H1 (cell line): Measurements from ENCODE around the gene ELL. TPM values are rescaled to one million over a fixed set of nuclear protein-coding genes. Genes with fewer than 3 reads are reported as not detected.
A peak's percentile ranks its signal among the peaks of the same experiment; 100 is the strongest.

ENCODE experiments used
- CTCF ChIA-PET: fragments of 300-600 bp; sonication (Branson Sonifier 250); formaldehyde crosslinking; loops from one replicate; lab custom pipeline; 2021; ENCODE audit not compliant: partially characterized antibody; lab: Charles Lee
- POLR2A ChIA-PET: fragments of 300-600 bp; sonication (Branson Sonifier 250); formaldehyde crosslinking; loops from one replicate; lab custom pipeline; 2021; ENCODE audit warnings: inconsistent platforms; ENCODE audit not compliant: partially characterized antibody; lab: Charles Lee
- DNase-seq, 2 experiments: peaks; one replicate each; pipeline versions ENCODE4 v3.0.0 to v3.0.0-alpha.2; 2010 to 2022; ENCODE audit warnings: low spot score in 2 of 2, low read depth in 1 of 2, mixed read lengths in 1 of 2
- FAIRE-seq: peaks from 2 replicates; lab custom pipeline; 2011; peaks lifted over from hg19 to GRCh38; lab: Jason Lieb, UNC
- H2AFZ ChIP-seq: 2 replicates; pipeline ENCODE4 v1.8.1; 2012; ENCODE audit warnings: low read length, inconsistent platforms
- H2AK5ac ChIP-seq: 2 replicates; pipeline ENCODE4 v1.6.1; 2013; ENCODE audit warnings: low read depth, low read length
- H2BK120ac ChIP-seq: replicated peaks from 2 replicates; pipeline ENCODE3; 2013; ENCODE audit warnings: low read depth, low read length, inconsistent platforms
- H2BK12ac ChIP-seq: 2 replicates; pipeline ENCODE4 v1.6.1; 2013; ENCODE audit warnings: low read depth, low read length
- H2BK15ac ChIP-seq: 2 replicates; pipeline ENCODE4 v1.6.1; 2013; ENCODE audit warnings: low read length
- H2BK20ac ChIP-seq: 2 replicates; pipeline ENCODE4 v1.6.1; 2013; ENCODE audit warnings: low read length
- H2BK5ac ChIP-seq: 2 replicates; pipeline ENCODE4 v1.6.1; 2013; ENCODE audit warnings: low read depth, low read length
- H3K14ac ChIP-seq: 2 replicates; pipeline ENCODE4 v1.6.1; 2013; ENCODE audit warnings: inconsistent platforms; ENCODE audit not compliant: insufficient read length
- H3K18ac ChIP-seq: 2 replicates; pipeline ENCODE4 v1.6.1; 2013; ENCODE audit warnings: low read length; ENCODE audit errors: extremely low read depth
- H3K23ac ChIP-seq: 2 replicates; pipeline ENCODE4 v1.6.1; 2013; ENCODE audit warnings: inconsistent platforms; ENCODE audit not compliant: insufficient read length
- H3K23me2 ChIP-seq: 2 replicates; pipeline ENCODE4 v1.6.1; 2013; ENCODE audit warnings: low read depth, low read length
- H3K27ac ChIP-seq: 2 replicates; pipeline ENCODE4 v1.6.1; 2011; ENCODE audit warnings: low read depth, low read length, inconsistent platforms
- H3K27me3 ChIP-seq, 4 experiments: replicated peaks in 1 of 4; 1 replicate in 1 of 4; 2 replicates in 3 of 4; pipeline versions ENCODE4 v1.6.1 to v1.8.1; 2011 to 2013; ENCODE audit warnings: low read length in 3 of 4, mild to moderate bottlenecking in 3 of 4, inconsistent platforms in 2 of 4, mixed read lengths in 2 of 4, moderate library complexity in 1 of 4; ENCODE audit not compliant: control insufficient read depth in 3 of 4, insufficient read depth in 3 of 4; ENCODE audit errors: extremely low read depth in 1 of 4
- H3K36me3 ChIP-seq, 4 experiments: 2 replicates each; pipeline versions ENCODE4 v1.6.1 to v1.8.1; 2011 to 2013; ENCODE audit warnings: mild to moderate bottlenecking in 4 of 4, low read length in 3 of 4, moderate library complexity in 2 of 4, control low read depth in 1 of 4, inconsistent platforms in 1 of 4; ENCODE audit not compliant: insufficient read depth in 4 of 4, control insufficient read depth in 2 of 4
- H3K4ac ChIP-seq: replicated peaks from 2 replicates; pipeline ENCODE3; 2013; ENCODE audit warnings: low read length, low read depth, mixed read lengths, inconsistent platforms; ENCODE audit not compliant: insufficient read length
- H3K4me1 ChIP-seq, 4 experiments: replicated peaks in 1 of 4; 1 replicate in 1 of 4; 2 replicates in 3 of 4; pipeline versions ENCODE4 v1.6.1 to v1.8.1; 2011 to 2013; ENCODE audit warnings: low read length in 3 of 4, inconsistent platforms in 2 of 4, mixed read lengths in 1 of 4; ENCODE audit not compliant: insufficient read depth in 4 of 4, control insufficient read depth in 3 of 4
- H3K4me2 ChIP-seq, 2 experiments: 2 replicates each; pipeline versions ENCODE4 v1.6.1 to v1.8.1; 2011 to 2013; ENCODE audit warnings: low read depth in 2 of 2, low read length in 2 of 2, control low read depth in 1 of 2, inconsistent platforms in 1 of 2, mild to moderate bottlenecking in 1 of 2; ENCODE audit not compliant: insufficient read depth in 1 of 2
- H3K4me3 ChIP-seq, 4 experiments: fragments of 200-600, 300-600 bp in 1 of 4; sonication (generic), shearing (Covaris generic), sonication (Bioruptor Twin) in 1 of 4; 2 replicates each; pipeline versions ENCODE4 v1.5.1 to v1.8.1; 2011 to 2016; ENCODE audit warnings: low read length in 4 of 4, low read depth in 3 of 4, control low read depth in 2 of 4, inconsistent platforms in 2 of 4, mild to moderate bottlenecking in 2 of 4, mixed read lengths in 1 of 4, moderate library complexity in 1 of 4; ENCODE audit not compliant: insufficient read depth in 2 of 4; ENCODE audit errors: extremely low read depth in 1 of 4
- H3K56ac ChIP-seq: replicated peaks from 2 replicates; pipeline ENCODE3; 2013; ENCODE audit warnings: low read depth, mild to moderate bottlenecking, mixed read lengths, low read length, inconsistent platforms; ENCODE audit not compliant: insufficient read length
- H3K79me1 ChIP-seq: 2 replicates; pipeline ENCODE4 v1.6.1; 2013; ENCODE audit warnings: low read depth, low read length, control low read depth
- H3K79me2 ChIP-seq, 2 experiments: 2 replicates each; pipeline versions ENCODE4 v1.6.1 to v1.8.1; 2012 to 2013; ENCODE audit warnings: low read length in 2 of 2, mild to moderate bottlenecking in 2 of 2, inconsistent platforms in 1 of 2; ENCODE audit not compliant: insufficient read depth in 2 of 2, control insufficient read depth in 1 of 2
- H3K9ac ChIP-seq, 4 experiments: replicated peaks in 1 of 4; 1 replicate in 1 of 4; 2 replicates in 3 of 4; pipeline versions ENCODE4 v1.6.1 to v1.8.1; 2011 to 2013; ENCODE audit warnings: low read depth in 3 of 4, low read length in 3 of 4, control low read depth in 2 of 4, mild to moderate bottlenecking in 2 of 4, moderate library complexity in 2 of 4, inconsistent platforms in 1 of 4; ENCODE audit errors: extremely low read depth in 1 of 4
- H3K9me3 ChIP-seq, 2 experiments: 2 replicates each; pipeline versions ENCODE4 v1.6.1 to v1.8.1; 2012 to 2013; ENCODE audit warnings: mild to moderate bottlenecking in 2 of 2, moderate library complexity in 2 of 2, control low read depth in 1 of 2, inconsistent platforms in 1 of 2, low read depth in 1 of 2, low read length in 1 of 2, mixed read lengths in 1 of 2; ENCODE audit not compliant: insufficient read depth in 2 of 2
- H4K20me1 ChIP-seq, 2 experiments: replicated peaks in 1 of 2; 2 replicates each; pipeline versions ENCODE3 to v1.8.1; 2011 to 2013; ENCODE audit warnings: inconsistent platforms in 2 of 2, low read length in 2 of 2, mild to moderate bottlenecking in 1 of 2; ENCODE audit not compliant: insufficient read depth in 2 of 2, control insufficient read depth in 1 of 2
- H4K5ac ChIP-seq: 2 replicates; pipeline ENCODE4 v1.6.1; 2013; ENCODE audit warnings: low read length, low read depth, mixed read lengths, inconsistent platforms; ENCODE audit not compliant: insufficient read length
- H4K8ac ChIP-seq: 2 replicates; pipeline ENCODE4 v1.8.0; 2013; ENCODE audit warnings: mild to moderate bottlenecking, moderate library complexity, low read length, inconsistent platforms; ENCODE audit not compliant: insufficient read depth; ENCODE audit errors: extremely low read depth
- H4K91ac ChIP-seq: replicated peaks from 2 replicates; pipeline ENCODE3; 2013; ENCODE audit warnings: low read length, mixed read lengths, inconsistent platforms; ENCODE audit not compliant: insufficient read length
- HDAC2 ChIP-seq, 2 experiments: fragments of 300-600 bp in 1 of 2; sonication (generic) in 1 of 2; IDR thresholded peaks; 2 replicates each; pipeline ENCODE4 v1.6.1; 2011 to 2012; ENCODE audit warnings: low read depth in 2 of 2, low read length in 2 of 2, mild to moderate bottlenecking in 2 of 2, moderate library complexity in 2 of 2, borderline replicate concordance in 1 of 2, inconsistent platforms in 1 of 2
- JUN ChIP-seq: IDR thresholded peaks from 2 replicates; pipeline ENCODE4 v1.6.1; 2011; ENCODE audit warnings: low read depth, mild to moderate bottlenecking, improper control_type of control experiment, low read length
- KDM1A ChIP-seq: fragments of 200-600, 300-600 bp; sonication (generic); IDR thresholded peaks from 2 replicates; pipeline ENCODE4 v1.7.1; 2016; ENCODE audit warnings: mild to moderate bottlenecking, low read length, borderline replicate concordance
- SIRT6 ChIP-seq: IDR thresholded peaks from one replicate; pipeline ENCODE4 v1.7.1; 2012; ENCODE audit warnings: low read length, inconsistent platforms
- WGBS, 2 experiments: shearing (Covaris generic) in 1 of 2; methylation state at CpG; one replicate each; pipeline versions ENCODE4 v1.1.6 to v1.1.7; 2013 to 2015; ENCODE audit warnings: low lambda C conversion rate in 2 of 2, mixed read lengths in 2 of 2, inconsistent platforms in 1 of 2, low coverage in 1 of 2, missing lambda C conversion rate in 1 of 2; ENCODE audit not compliant: insufficient replicate concordance in 2 of 2, insufficient coverage in 1 of 2, insufficient read length in 1 of 2; ENCODE audit errors: extremely low coverage in 1 of 2, missing lambda C conversion rate in 1 of 2; 5-methylcytosine and 5-hydroxymethylcytosine counted together
- polyA plus RNA-seq, 7 experiments: library from polyadenylated mRNA; depleted of rRNA in 3 of 7; stranded (reverse) in 5 of 7; unstranded in 2 of 7; fragments of >200 nt in 5 of 7; fragments of 200-250 nt in 2 of 7; gene quantifications; 1 replicate in 5 of 7; 2 replicates in 1 of 7; 4 replicates in 1 of 7; pipeline versions ENCODE4 v1.2.1 to v1.2.3, GENCODE V29; 2011 to 2013; ENCODE audit warnings: missing spikeins in 2 of 7, mixed read lengths in 2 of 7
- total RNA-seq: library from RNA; stranded (reverse); fragmentation: NEBNext Ultra II Directional; extraction: Animal tissue kit (Norgen Biotek cat#: 25700); gene quantifications from 2 replicates; pipeline ENCODE4 v1.2.1, GENCODE V29; 2021
- TF ChIP-seq, protein P1 (sequence below): IDR thresholded peaks from 2 replicates; pipeline ENCODE4 v1.6.1; 2012; ENCODE audit warnings: inconsistent platforms

Gene ELL
- total and polyA plus RNA-seq, 2 of the 8 experiments (the other 6 are each of a cell fraction or from before 2014, with no cell fraction given) = 5.2 to 10.5 TPM

DNA sequence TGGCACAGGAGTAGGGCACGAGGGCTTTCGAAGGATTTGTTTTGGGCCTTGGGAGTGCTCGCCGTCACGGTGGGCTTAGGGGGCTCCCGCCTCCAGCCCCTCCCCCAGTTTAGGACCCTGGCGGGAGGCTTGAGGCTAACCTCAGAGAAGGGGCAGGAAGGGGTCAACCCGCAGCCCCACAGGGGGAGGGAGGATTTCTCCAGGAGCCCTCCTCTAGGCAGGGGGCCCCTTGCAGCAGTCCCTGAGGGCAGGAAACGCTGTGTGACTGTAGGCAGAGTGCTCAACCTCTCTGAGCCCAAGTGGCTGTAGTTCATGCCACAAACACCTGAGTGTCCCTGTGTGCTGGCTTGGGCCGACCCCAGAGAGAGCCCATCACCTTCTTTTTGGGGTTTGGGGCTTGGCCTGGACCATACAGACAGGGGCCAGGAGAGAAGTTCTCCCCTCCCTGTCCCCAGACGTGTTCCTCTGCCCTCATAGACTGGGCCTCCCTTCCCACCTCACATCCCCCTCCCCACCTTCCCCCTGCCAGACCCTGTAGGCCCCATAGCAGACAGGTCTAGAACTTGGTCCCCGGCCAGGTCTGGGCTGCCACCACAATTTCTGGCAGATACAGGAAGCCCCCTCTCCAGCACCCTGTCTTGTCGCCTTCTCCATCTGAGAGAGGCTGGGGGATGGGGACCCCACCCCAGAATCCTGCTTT lies 92.0 kb downstream of the ELL start:
- no peak overlapping the region; the same call in 1 of the 2 replicates for H4K8ac ChIP-seq
- CTCF ChIA-PET = interaction anchor here (1.2 to 2.8 kb wide), 2 partner anchors 11 to 17 kb away, joined by 4 to 14 read pairs; partner anchors contain the start of gene SSBP4

More for the DNA sequence above, 92.0 kb downstream of the ELL start:
- FAIRE-seq = no peak
- Histone ChIP-seq H3K56ac (no peak overlapping the region), H3K4me3 (peak overlapping the region; percentile 33 to 70 (median 48); a peak in 6 of 8 replicates), H3K4me1 (peaks cover 0 to 42% (median 28%) of the 10 kb centered on the region in 4 experiments; a peak in 6 of 7 replicates), H3K23ac (no peak overlapping the region), H3K4me2 (peak overlapping the region; percentile 68 to 76), H2BK15ac (peak overlapping the region; percentile 81; the same call in 1 of the 2 replicates), H3K14ac (no peak overlapping the region), H2BK5ac (peak overlapping the region; percentile 71; the same call in 1 of the 2 replicates), H3K18ac (peak overlapping the region; percentile 48), H3K4ac (no peak overlapping the region), H4K5ac (no peak overlapping the region), H3K9me3 (no peaks in the 10 kb centered on the region), H3K79me1 (peaks cover 3% of the 10 kb centered on the region; the same call in 1 of the 2 replicates), H2BK12ac (peak overlapping the region; percentile 60; the same call in 1 of the 2 replicates), H3K79me2 (no peaks in the 10 kb centered on the region), H4K20me1 (peaks cover 0 to 9% of the 10 kb centered on the region in 2 experiments), H2BK20ac (peak overlapping the region; percentile 72; the same call in 1 of the 2 replicates), H2AFZ (no peak overlapping the region), H2BK120ac (no peak overlapping the region), H3K9ac (no peak overlapping the region), H2AK5ac (0 out of 2 replicates have a peak overlapping the region, but pooled peaks have one; percentile 40), H3K27ac (no peak overlapping the region), H3K23me2 (peaks cover 10% of the 10 kb centered on the region; the same call in 1 of the 2 replicates), H4K91ac (peak overlapping the region; percentile 0), H3K27me3 (no peaks in the 10 kb centered on the region; a peak in 1 of 7 replicates), H3K36me3 (no peaks in the 10 kb centered on the region; a peak in 1 of 8 replicates)
- DNase-seq = no peak
- 23% methylated on average over 8 of the region's 13 CpGs; no CpG with 5 or more reads in 1 of the 2 experiments for WGBS, 2 experiments
- TF ChIP-seq SIRT6 (no peak), JUN (no peak), KDM1A (peak; percentile 93), HDAC2 (IDR thresholded peaks at IDR 0.05; ENCODE audit: borderline replicate concordance in 1 of 2, low read depth in 2 of 2, low read length in 2 of 2) (no peak)
- TF ChIP-seq, protein P1, sequence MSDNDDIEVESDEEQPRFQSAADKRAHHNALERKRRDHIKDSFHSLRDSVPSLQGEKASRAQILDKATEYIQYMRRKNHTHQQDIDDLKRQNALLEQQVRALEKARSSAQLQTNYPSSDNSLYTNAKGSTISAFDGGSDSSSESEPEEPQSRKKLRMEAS = 0 out of 2 replicates have a peak, but pooled peaks have one; percentile 29
- POLR2A ChIA-PET = interaction anchor here (0.8 to 6.7 kb wide), 3 partner anchors 11 to 164 kb away, joined by 3 to 65 read pairs (median 26); partner anchors contain the start of gene SSBP4
